ENCODE measurements around the gene CIB2.

The CIB2 gene

GRCh38 chr15:78110096-78110495 is 21.1 kb downstream of the CIB2 start:
- in situ Hi-C loops (cut with MboI; ENCODE audit: low sequenced_read_pairs): loop anchor here (5.0 to 10.0 kb wide), 2 partner anchors 125 to 153 kb away; partner anchors contain the start of gene ACSBG1

DNA sequence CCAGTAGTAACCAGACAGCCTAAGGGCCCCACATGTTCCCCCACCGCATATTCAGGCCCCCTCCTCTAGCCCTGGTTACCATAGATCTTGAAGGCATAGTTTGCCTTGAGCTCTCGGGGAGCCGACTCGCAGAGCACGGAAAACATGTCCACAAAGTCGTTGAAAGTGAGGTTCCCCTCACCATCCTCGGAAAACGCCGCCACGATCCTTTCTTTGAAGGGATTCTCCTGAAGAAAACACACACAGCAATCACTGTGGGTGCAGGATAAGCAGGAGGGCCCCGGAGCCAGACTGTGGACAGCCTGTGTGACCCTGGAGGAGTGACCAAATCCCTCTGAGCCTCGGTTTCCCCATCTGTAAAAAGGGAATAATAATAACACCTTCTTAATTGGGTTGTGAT is 22.1 kb downstream of the CIB2 start:
- in situ Hi-C loops (cut with MboI; ENCODE audit: low sequenced_read_pairs): loop anchor here (5.0 kb wide), 1 partner anchor 102 kb away; no protein-coding TSS in a partner anchor

DNA sequence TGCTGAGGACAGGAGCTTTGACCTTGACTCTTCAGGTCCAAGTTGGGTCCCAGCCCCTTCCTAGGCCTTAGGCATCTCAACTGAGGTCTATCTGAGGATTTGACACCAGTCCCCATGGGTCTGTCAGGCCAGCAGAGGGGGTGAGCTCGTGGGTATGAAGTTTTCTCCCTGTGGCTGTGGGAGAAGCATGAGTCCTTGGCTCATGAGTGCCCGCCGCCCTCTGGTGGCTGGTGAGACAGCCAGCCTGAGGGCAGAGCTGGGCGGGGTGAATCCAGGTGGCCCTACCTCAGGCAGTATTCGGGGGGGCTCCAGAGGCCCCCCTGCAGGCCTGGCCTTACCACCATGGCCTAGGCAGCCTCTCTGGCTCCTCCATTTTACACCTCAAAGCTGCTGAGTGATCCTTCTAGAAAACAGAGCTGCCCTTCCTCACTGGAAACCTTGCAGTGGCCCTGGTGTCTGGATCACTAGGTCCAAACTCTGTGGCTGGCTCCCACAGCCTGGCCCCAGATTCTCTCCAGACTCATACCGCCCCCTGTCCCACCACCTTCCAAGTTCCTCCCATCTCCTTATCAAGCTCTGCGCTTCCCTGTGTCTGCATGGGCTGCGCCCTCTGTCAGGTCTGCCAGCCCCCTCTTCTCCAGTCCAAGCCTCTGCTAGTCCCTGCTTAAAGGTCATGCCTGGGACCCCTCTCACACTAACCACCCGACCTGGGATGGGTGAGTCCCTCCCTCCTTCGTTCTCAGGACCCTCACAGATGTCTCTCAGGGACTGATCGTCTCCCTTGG is 22.8 kb downstream of the CIB2 start:
- in situ Hi-C loops (cut with MboI; ENCODE audit: low sequenced_read_pairs): loop anchor here (5.0 kb wide), 1 partner anchor 101 kb away; no protein-coding TSS in a partner anchor

GRCh38 chr15:78107471-78107870 is 23.8 kb downstream of the CIB2 start:
- in situ Hi-C loops (cut with MboI; ENCODE audit: low sequenced_read_pairs): loop anchor here (5.0 kb wide), 1 partner anchor 100 kb away; no protein-coding TSS in a partner anchor

GRCh38 chr15:78105476-78106241 is 25.6 kb downstream of the CIB2 start:
- in situ Hi-C loops (cut with MboI; ENCODE audit: low sequenced_read_pairs): loop anchor here (5.0 kb wide), 1 partner anchor 98 kb away; no protein-coding TSS in a partner anchor

DNA sequence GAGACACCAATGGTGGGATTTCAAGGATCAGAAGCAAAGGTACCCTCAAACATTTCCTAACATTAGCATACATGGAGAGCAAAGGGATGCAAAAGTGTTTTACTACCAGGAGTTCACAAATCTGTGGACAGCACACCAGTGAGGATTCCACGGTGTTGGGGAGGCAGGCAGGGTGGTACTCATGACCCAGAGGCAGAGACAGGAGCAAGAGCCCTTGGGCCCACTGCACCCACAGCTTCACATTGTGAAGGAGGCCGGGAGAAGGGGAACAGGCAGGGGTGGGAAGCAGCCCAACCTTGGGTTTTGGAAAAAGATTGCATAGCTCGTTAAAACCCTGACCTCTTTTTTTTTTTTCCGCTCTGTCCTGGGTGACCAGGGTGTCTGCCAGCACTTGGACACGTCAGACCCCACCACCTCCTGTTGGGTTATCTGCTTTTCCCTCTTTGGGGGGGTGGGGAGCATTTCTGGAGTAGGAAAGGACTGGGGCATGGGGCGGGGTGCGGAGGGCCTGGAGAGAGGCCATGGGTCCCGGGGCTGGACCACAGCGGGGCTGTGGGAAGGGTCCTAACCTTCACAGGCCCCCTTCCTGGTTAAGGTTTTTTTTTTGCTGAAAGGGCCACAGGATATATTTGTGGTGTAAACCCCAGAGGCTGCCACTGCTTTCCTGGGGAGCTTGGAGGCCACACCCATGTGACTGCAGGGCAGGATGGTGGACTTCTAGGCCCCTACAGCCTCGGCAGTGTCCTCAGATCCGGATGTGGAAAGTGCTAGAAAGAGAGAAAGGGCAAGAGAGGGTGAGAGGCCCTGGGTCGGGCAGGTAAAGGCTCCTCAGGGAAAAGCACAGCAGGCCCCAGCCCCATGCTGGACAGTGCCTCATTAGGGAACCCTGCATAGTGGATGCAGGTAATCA is 26.4 kb downstream of the CIB2 start:
- in situ Hi-C loops (cut with MboI; ENCODE audit: low sequenced_read_pairs): loop anchor here (5.0 kb wide), 1 partner anchor 98 kb away; no protein-coding TSS in a partner anchor

DNA sequence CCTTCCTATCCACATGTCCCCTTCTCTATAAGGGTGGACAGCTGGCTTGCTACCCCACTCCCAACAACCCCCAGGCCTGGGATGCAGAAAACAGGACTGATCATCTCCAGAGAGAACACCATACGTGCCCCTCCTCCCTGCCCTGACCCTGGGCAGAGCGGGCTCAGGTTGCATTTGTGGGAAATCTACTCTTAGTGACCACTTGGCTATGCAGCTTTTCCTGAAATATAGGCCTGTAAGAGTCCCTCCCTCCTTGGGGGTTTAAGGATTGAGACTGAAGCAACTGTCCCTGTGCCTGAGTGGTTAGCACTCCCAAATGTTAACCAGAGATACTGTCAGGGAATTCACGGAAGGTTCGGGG is 27.1 kb downstream of the CIB2 start:
- in situ Hi-C loops (cut with MboI; ENCODE audit: low sequenced_read_pairs): no loop called here

- in situ Hi-C loops (cut with MboI; ENCODE audit: low sequenced_read_pairs): no loop called here
These were observed 27.7 kb downstream of the CIB2 start for GRCh38 chr15:78103406-78104118.

DNA sequence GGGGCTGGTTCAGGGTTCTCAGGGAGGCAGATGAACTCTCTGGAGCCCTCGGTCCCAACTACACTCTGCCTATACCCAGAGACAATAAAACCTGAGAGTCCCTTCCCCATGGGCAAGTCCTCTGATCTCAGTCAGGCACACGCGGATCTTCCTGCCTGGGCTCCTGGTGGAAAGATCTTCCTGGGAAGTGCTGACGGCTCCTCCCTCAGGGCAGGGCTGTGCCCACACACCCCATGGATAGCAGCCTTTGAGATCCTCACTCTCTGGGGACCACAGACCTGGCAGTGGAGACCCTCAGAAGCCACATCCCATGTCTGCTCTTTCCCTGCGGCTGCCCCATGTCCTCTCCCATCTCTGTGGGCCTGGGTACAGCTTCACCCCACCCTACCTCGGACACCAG is 28.5 kb downstream of the CIB2 start:
- in situ Hi-C loops (cut with MboI; ENCODE audit: low sequenced_read_pairs): no loop called here

DNA sequence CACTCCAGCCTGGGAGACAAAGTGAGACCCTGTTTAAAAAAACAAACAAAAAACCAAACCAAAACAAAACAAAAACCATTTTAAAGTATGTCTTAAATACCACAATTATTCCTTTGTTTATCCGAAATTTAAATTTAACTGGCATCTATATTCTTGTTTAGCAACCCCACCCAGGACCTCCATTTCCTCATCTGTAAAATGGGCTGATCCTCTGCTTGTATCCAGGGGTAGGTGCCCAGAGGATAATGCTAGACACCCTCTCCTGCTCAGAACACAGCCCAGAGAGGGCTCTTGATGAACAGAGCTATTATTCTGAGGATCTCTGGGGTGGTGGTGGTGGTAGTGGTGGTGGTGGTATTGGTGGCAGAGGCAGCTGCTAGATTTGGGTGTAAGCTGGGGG is 29.0 kb downstream of the CIB2 start:
- in situ Hi-C loops (cut with MboI; ENCODE audit: low sequenced_read_pairs): no loop called here

GRCh38 chr15:78101423-78102105 is 29.7 kb downstream of the CIB2 start:
- in situ Hi-C loops (cut with MboI; ENCODE audit: low sequenced_read_pairs): no loop called here

DNA sequence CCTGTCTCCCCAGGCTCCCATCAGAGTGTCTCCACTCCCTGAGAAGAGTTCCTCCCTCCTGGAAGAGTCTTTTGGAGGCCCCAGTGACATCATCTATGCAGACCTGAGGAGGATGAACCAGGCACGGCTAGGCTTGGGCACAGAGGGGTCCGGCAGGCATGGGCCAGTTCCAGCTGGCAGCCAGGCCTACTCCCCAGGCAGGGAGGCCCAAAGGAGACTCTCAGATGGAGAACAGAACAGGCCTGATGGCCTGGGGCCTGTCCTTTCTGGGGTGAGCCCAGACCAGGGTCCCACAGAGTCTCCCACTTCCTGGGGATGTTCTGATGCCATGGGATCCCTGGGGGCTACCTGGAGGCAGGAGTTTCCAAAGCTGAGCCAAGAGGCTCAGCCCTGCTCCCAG is 30.4 kb downstream of the CIB2 start:
- in situ Hi-C loops (cut with MboI; ENCODE audit: low sequenced_read_pairs): no loop called here

DNA sequence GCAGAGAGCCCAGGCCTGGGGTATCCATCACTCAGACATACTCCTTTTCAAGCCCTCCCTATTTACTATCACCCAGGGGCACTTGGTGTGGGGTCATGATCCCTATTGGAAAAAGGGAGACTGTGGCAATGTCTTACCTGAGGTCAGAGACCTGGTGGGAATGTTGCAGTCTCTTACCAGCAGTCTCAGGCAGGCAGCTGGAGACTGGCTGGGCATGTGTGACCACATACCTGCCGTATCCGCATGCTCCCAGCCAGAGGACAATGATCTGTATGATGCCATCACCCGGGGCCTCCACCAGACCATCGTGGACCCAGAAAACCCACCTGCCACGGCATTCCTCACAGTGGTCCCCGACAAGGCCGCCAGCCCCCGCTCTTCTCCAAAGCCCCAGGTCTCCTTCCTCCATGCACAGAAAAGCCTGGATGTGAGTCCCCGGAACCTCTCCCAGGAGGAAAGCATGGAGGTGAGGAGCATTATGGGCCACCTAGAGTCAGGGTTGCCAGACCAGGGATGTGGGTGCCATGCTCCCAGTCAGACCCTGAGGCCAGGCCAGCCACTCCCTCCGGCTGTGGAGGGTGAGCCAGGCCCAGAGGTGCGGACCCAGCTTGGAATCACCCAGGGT is 33.0 kb downstream of the CIB2 start:
- in situ Hi-C loops (cut with MboI; ENCODE audit: low sequenced_read_pairs): no loop called here

DNA sequence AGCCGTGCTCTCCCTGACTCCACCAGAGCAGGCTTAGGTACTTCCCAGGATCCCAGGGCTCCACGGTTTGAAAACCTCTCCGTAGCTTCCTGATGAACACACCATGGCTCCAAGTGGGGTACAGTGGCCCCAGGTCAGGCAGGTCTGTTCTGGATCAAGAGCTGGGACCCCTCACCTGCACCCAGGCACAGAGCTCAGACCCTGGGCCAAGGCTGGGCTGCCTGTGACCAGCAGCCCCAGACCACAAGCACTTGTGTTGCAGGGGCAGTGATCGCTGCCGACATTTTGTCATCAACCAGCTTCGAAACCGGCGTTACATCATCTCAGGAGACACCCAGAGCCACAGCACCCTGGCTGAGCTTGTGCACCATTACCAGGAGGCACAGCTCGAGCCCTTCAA is 33.6 kb downstream of the CIB2 start:
- in situ Hi-C loops (cut with MboI; ENCODE audit: low sequenced_read_pairs): no loop called here

GRCh38 chr15:78093242-78094020 is 37.8 kb downstream of the CIB2 start:
- in situ Hi-C loops (cut with MboI; ENCODE audit: low sequenced_read_pairs): no loop called here

DNA sequence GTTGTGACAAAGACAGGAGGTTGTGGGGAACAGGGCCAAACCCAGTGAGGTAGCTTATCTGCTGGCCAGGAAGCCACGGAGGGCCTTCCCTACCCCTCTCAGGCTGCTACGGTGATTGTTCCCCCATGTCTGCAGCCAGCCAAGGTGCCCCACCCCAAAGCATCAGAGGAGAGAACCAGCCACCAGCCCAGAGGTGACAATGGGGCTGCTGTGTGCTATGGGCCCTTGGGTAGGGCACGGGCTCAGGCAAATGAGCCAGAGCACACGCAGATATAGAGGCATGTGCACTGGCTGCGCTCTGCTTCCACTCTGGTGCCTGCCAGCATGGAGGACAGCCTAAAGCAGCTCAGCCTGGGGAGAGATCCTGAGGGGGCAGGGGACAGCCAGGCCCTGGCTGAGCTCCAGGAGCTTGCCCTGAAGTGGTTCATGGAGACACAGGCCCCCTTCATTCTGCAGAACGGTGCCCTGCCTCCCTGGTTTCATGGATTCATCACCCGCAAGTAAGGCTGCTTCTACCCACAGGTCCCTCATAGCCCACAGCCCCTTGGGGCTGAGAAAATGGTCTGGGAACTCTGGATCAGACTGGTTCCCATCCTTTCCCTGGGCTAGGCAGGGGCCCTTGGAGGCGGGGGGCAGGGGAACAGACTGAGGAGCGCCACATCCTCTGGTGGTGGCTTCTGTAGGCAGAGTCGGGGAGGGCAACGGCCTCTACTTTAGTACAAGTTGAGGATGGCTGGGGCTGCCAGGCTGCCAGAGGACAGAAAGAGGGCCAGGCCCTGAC is 38.8 kb downstream of the CIB2 start, which contains the start of gene SH2D7:
TSS of gene SH2D7 (plus strand) at position 301 of the 781 bp plus-strand sequence. CDS start at position 325, 24 bp downstream.
- in situ Hi-C loops (cut with MboI; ENCODE audit: low sequenced_read_pairs): no loop called here

DNA sequence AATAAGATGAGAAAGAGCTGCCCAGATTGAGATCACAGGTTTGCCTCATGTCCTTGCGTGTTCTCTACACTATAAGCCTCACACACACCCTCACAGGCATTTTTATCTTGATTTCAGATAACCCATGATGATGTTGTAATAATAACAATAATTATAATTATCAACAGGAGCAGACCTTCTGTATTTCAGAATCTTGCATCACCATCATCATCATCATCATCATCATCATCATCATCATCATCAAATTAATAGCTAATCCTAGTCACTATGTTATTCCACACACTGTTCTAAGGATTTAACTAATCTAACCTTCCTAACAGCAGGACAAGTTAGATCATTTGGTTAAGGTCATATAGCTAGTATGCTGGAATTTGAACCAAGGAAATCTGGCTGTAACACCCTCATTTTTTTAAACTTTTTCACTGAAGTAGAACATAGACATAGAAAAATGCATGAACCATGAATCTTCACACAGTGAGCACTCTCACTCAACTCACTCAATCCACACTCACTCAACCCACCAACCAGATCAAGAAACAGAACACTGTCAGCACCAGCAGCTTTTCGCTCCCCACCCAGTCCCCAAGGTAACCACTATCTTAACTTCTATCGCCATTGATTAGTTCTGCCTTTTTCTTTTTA is 40.7 kb downstream of the CIB2 start:
- in situ Hi-C loops (cut with MboI; ENCODE audit: low sequenced_read_pairs): no loop called here

All from HL-60/S4 (cell line).